ENCODE data around the gene ACE.

The ACE gene

GRCh38 chr17:63542218-63542545, 65.3 kb downstream of the ACE start:
- no peak overlapping the region for H3K9ac ChIP-seq (ENCODE audit: low read length in 5 of 5)
- H3K9me3 ChIP-seq (ENCODE audit: control insufficient read depth in 5 of 5, low read length in 5 of 5), result no peaks in the 10 kb centered on the region
- peaks cover 21 to 28% (median 25%) of the 10 kb centered on the region in 5 donors for H3K27me3 ChIP-seq (ENCODE audit: control insufficient read depth in 5 of 5, insufficient read depth in 4 of 5, low read length in 5 of 5)
- peaks cover 0 to 8% (median 7%) of the 10 kb centered on the region in 5 donors for H3K4me1 ChIP-seq (ENCODE audit: control insufficient read depth in 5 of 5, insufficient read depth in 5 of 5, low read length in 5 of 5)
- no peaks in the 10 kb centered on the region for H3K36me3 ChIP-seq (ENCODE audit: control insufficient read depth in 5 of 5, insufficient read depth in 5 of 5, low read length in 5 of 5)
- H3K4me3 ChIP-seq (ENCODE audit: low read depth in 1 of 5, low read length in 5 of 5), result no peak overlapping the region
- no peak overlapping the region for H3K27ac ChIP-seq (ENCODE audit: low read depth, low read length)

DNA sequence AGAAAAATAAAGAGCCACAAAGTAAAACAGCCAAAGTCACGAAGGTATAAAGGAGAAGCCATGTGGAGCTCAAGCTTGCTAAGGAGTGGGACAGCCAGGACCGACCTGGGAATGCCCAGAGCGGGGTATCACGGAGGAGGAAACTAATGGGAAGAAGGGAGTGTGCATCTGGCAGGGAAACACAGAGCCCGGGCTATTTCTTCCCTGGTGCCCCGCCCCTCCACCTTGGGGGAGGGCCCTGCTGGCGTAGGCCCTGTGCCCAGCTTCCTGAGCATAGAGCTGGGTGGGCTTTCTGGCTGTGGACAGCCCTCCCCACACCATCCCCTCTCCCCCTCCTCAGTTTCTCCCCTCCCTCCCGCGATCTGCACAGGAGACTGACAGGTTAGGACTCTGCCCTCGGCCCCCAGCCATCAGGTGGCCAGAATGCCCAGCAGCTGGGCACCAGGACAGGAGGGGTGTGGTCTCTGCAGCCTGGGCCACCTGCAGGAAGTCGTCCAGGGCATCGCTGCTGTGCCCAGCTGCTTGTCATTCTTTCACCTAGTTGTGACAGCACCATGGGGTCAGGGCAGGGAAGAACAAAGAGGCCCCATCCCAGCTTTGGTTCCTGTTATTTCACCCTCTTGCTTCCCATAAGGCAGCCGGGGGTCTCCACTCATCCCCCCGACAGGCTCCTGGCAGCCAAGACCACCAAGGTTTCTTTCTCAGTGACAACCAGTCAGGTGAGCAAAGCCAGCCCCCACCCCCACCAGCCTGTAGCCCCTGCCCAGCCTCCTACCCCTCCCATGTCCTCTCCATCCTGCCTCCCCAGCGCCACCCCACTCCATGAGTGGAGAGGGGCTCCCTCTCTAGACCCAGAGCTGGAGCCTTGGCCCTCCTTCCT, 66.3 kb downstream of the ACE start:
- Histone ChIP-seq H3K9me3 (ENCODE audit: control insufficient read depth in 5 of 5, low read length in 5 of 5) (no peaks in the 10 kb centered on the region), H3K36me3 (ENCODE audit: control insufficient read depth in 5 of 5, insufficient read depth in 5 of 5, low read length in 5 of 5) (no peaks in the 10 kb centered on the region), H3K4me3 (ENCODE audit: low read depth in 1 of 5, low read length in 5 of 5) (no peak overlapping the region), H3K9ac (ENCODE audit: low read length in 5 of 5) (no peak overlapping the region), H3K27ac (ENCODE audit: low read depth, low read length) (no peak overlapping the region), H3K27me3 (ENCODE audit: control insufficient read depth in 5 of 5, insufficient read depth in 4 of 5, low read length in 5 of 5) (peaks cover 16 to 22% (median 18%) of the 10 kb centered on the region in 5 donors), H3K4me1 (ENCODE audit: control insufficient read depth in 5 of 5, insufficient read depth in 5 of 5, low read length in 5 of 5) (peaks cover 0 to 4% (median 2%) of the 10 kb centered on the region in 5 donors)

- H3K9me3 ChIP-seq (ENCODE audit: control insufficient read depth in 5 of 5, low read length in 5 of 5), result no peaks in the 10 kb centered on the region
- H3K4me3 ChIP-seq (ENCODE audit: low read depth in 1 of 5, low read length in 5 of 5), result no peak overlapping the region
- H3K36me3 ChIP-seq (ENCODE audit: control insufficient read depth in 5 of 5, insufficient read depth in 5 of 5, low read length in 5 of 5), result no peaks in the 10 kb centered on the region
- no peak overlapping the region for H3K9ac ChIP-seq (ENCODE audit: low read length in 5 of 5)
- peaks cover 9 to 16% (median 11%) of the 10 kb centered on the region in 5 donors for H3K27me3 ChIP-seq (ENCODE audit: control insufficient read depth in 5 of 5, insufficient read depth in 4 of 5, low read length in 5 of 5)
- no peak overlapping the region for H3K27ac ChIP-seq (ENCODE audit: low read depth, low read length)
- no peaks in the 10 kb centered on the region for H3K4me1 ChIP-seq (ENCODE audit: control insufficient read depth in 5 of 5, insufficient read depth in 5 of 5, low read length in 5 of 5)
These were observed 67.1 kb downstream of the ACE start for GRCh38 chr17:63543822-63544420.

- Histone ChIP-seq H3K4me3 (ENCODE audit: low read depth in 1 of 5, low read length in 5 of 5) (no peak overlapping the region), H3K36me3 (ENCODE audit: control insufficient read depth in 5 of 5, insufficient read depth in 5 of 5, low read length in 5 of 5) (no peaks in the 10 kb centered on the region), H3K9me3 (ENCODE audit: control insufficient read depth in 5 of 5, low read length in 5 of 5) (no peaks in the 10 kb centered on the region), H3K27ac (ENCODE audit: low read depth, low read length) (no peak overlapping the region), H3K9ac (ENCODE audit: low read length in 5 of 5) (no peak overlapping the region), H3K27me3 (ENCODE audit: control insufficient read depth in 5 of 5, insufficient read depth in 4 of 5, low read length in 5 of 5) (peaks cover 1 to 8% (median 3%) of the 10 kb centered on the region in 5 donors), H3K4me1 (ENCODE audit: control insufficient read depth in 5 of 5, insufficient read depth in 5 of 5, low read length in 5 of 5) (peaks cover 0 to 7% (median 5%) of the 10 kb centered on the region in 5 donors)
These were observed 67.8 kb downstream of the ACE start for GRCh38 chr17:63544467-63545301.

GRCh38 chr17:63546308-63547082, 69.6 kb downstream of the ACE start:
- peaks cover 1 to 14% (median 12%) of the 10 kb centered on the region in 5 donors for H3K4me1 ChIP-seq (ENCODE audit: control insufficient read depth in 5 of 5, insufficient read depth in 5 of 5, low read length in 5 of 5)
- no peak overlapping the region for H3K27ac ChIP-seq (ENCODE audit: low read depth, low read length)
- no peaks in the 10 kb centered on the region for H3K9me3 ChIP-seq (ENCODE audit: control insufficient read depth in 5 of 5, low read length in 5 of 5)
- peaks cover 0 to 7% (median 0%) of the 10 kb centered on the region in 5 donors for H3K27me3 ChIP-seq (ENCODE audit: control insufficient read depth in 5 of 5, insufficient read depth in 4 of 5, low read length in 5 of 5)
- H3K9ac ChIP-seq (ENCODE audit: low read length in 5 of 5), result no peak overlapping the region
- no peak overlapping the region for H3K4me3 ChIP-seq (ENCODE audit: low read depth in 1 of 5, low read length in 5 of 5)
- H3K36me3 ChIP-seq (ENCODE audit: control insufficient read depth in 5 of 5, insufficient read depth in 5 of 5, low read length in 5 of 5), result no peaks in the 10 kb centered on the region

- Histone ChIP-seq H3K9ac (ENCODE audit: low read length in 5 of 5) (no peak overlapping the region), H3K27ac (ENCODE audit: low read depth, low read length) (no peak overlapping the region), H3K27me3 (ENCODE audit: control insufficient read depth in 5 of 5, insufficient read depth in 4 of 5, low read length in 5 of 5) (peaks cover 0 to 2% (median 0%) of the 10 kb centered on the region in 5 donors), H3K4me3 (ENCODE audit: low read depth in 1 of 5, low read length in 5 of 5) (no peak overlapping the region), H3K4me1 (ENCODE audit: control insufficient read depth in 5 of 5, insufficient read depth in 5 of 5, low read length in 5 of 5) (peaks cover 1 to 19% (median 17%) of the 10 kb centered on the region in 5 donors), H3K36me3 (ENCODE audit: control insufficient read depth in 5 of 5, insufficient read depth in 5 of 5, low read length in 5 of 5) (no peaks in the 10 kb centered on the region), H3K9me3 (ENCODE audit: control insufficient read depth in 5 of 5, low read length in 5 of 5) (no peaks in the 10 kb centered on the region)
These were observed 70.2 kb downstream of the ACE start for GRCh38 chr17:63547083-63547523.

All from subcutaneous abdominal adipose tissue (tissue), 5 donors.